HG03095 (cell line): ENCODE data around the gene LOXHD1.

Experiments used
- ATAC-seq: cut with Tn5 transposase; IDR thresholded peaks from one replicate; pipeline ENCODE4 v1.9.1; 2021; ENCODE audit warnings: moderate library complexity; ENCODE audit not compliant: unreplicated experiment

LOXHD1 gene

GRCh38 chr18:46581648-46582047 is 75.4 kb downstream of the LOXHD1 start:
- no peak for ATAC-seq

GRCh38 chr18:46578987-46579386 is 78.0 kb downstream of the LOXHD1 start:
- ATAC-seq, result no peak

GRCh38 chr18:46577546-46577945 is 79.5 kb downstream of the LOXHD1 start:
- no peak for ATAC-seq

GRCh38 chr18:46575851-46576250 is 81.2 kb downstream of the LOXHD1 start:
- ATAC-seq, result no peak

GRCh38 chr18:46574743-46575115 is 82.3 kb downstream of the LOXHD1 start:
- no peak for ATAC-seq

GRCh38 chr18:46574000-46574742 is 82.8 kb downstream of the LOXHD1 start:
- ATAC-seq, result peak; percentile 88

GRCh38 chr18:46573156-46573555 is 83.9 kb downstream of the LOXHD1 start:
- ATAC-seq, result no peak

GRCh38 chr18:46571756-46572155 is 85.3 kb downstream of the LOXHD1 start:
- no peak for ATAC-seq

GRCh38 chr18:46570666-46571065 is 86.4 kb downstream of the LOXHD1 start:
- no peak for ATAC-seq

- ATAC-seq, result no peak
These were observed 86.9 kb downstream of the LOXHD1 start for GRCh38 chr18:46570134-46570533.

GRCh38 chr18:46569211-46569610 is 87.8 kb downstream of the LOXHD1 start:
- no peak for ATAC-seq

- ATAC-seq, result no peak
These were observed 89.8 kb downstream of the LOXHD1 start for GRCh38 chr18:46567196-46567595.

- ATAC-seq, result no peak
These were observed 90.9 kb downstream of the LOXHD1 start for GRCh38 chr18:46566111-46566510.

- no peak for ATAC-seq
These were observed 91.8 kb downstream of the LOXHD1 start for GRCh38 chr18:46565256-46565655.

- ATAC-seq, result no peak
These were observed 93.7 kb downstream of the LOXHD1 start for GRCh38 chr18:46563317-46563716.

GRCh38 chr18:46562674-46563192 is 94.3 kb downstream of the LOXHD1 start:
- no peak for ATAC-seq

- no peak for ATAC-seq
These were observed 96.4 kb downstream of the LOXHD1 start for GRCh38 chr18:46560671-46561045.

GRCh38 chr18:46559946-46560670 is 96.9 kb downstream of the LOXHD1 start:
- ATAC-seq, result no peak

GRCh38 chr18:46559296-46559695 is 97.7 kb downstream of the LOXHD1 start:
- no peak for ATAC-seq

- no peak for ATAC-seq
These were observed 100.3 kb downstream of the LOXHD1 start for GRCh38 chr18:46556590-46557206.

GRCh38 chr18:46555724-46556123 is 101.3 kb downstream of the LOXHD1 start:
- ATAC-seq, result no peak

- ATAC-seq, result no peak
These were observed 101.8 kb downstream of the LOXHD1 start for GRCh38 chr18:46555213-46555612.
